Peyer's patch (tissue), 4 donors: ENCODE results near the gene TANGO2. TPM values are rescaled to one million over a fixed set of nuclear protein-coding genes. Genes with fewer than 3 reads are reported as not detected.

Experiments
- DNase-seq, 3 donors: peaks; one replicate each; pipeline ENCODE4 v3.0.0-alpha.2; 2017 to 2019
- H3K27ac ChIP-seq, 4 donors: fragments of 200-600 bp; sonication (generic); one replicate each; pipeline ENCODE4 v1.5.1; 2016 to 2019
- H3K27me3 ChIP-seq, 2 donors: fragments of 200-600 bp; sonication (generic); one replicate each; pipeline ENCODE4 v1.5.1; 2019
- H3K36me3 ChIP-seq, 3 donors: fragments of 200-600 bp; sonication (generic); one replicate each; pipeline ENCODE4 v1.5.1; 2016 to 2019
- H3K4me1 ChIP-seq, 4 donors: fragments of 200-600 bp; sonication (generic); one replicate each; pipeline ENCODE4 v1.5.1; 2016 to 2019
- H3K4me3 ChIP-seq, 4 donors: fragments of 200-600 bp; sonication (generic); 1 replicate in 3 of 4; 2 replicates in 1 of 4; pipeline ENCODE4 v1.5.1; 2016 to 2019; ENCODE audit warnings: mild to moderate bottlenecking in 1 of 4
- H3K9me3 ChIP-seq, 4 donors: fragments of 200-600 bp; sonication (generic); one replicate each; pipeline ENCODE4 v1.5.1; 2016 to 2019; ENCODE audit warnings: mild to moderate bottlenecking in 1 of 4
- CTCF ChIP-seq, 6 experiments: fragments of 450-650 bp in 4 of 6; fragments of 200-600 bp in 2 of 6; sonication (generic) in 1 of 6; IDR thresholded peaks; one replicate each; pipeline ENCODE4 v1.5.1; 2017 to 2019; ENCODE audit warnings: antibody characterized with exemption in 6 of 6, mild to moderate bottlenecking in 3 of 6, moderate library complexity in 1 of 6
- POLR2A ChIP-seq, 2 donors: fragments of 450-650 bp; IDR thresholded peaks; one replicate each; pipeline ENCODE4 v1.5.1; 2017; ENCODE audit warnings: antibody characterized with exemption in 2 of 2, mild to moderate bottlenecking in 2 of 2, moderate library complexity in 2 of 2
- total RNA-seq, 4 donors: library from RNA; depleted of rRNA; stranded (reverse); fragments of >200 nt; gene quantifications; one replicate each; pipeline ENCODE4 v1.1.0, GENCODE V29; 2016

Gene TANGO2
- total RNA-seq, 4 donors from 2014 or later = 27.2 to 45.4 (median 41.0) TPM

- TF ChIP-seq CTCF (IDR thresholded peaks at IDR 0.05) (no peak), POLR2A (IDR thresholded peaks at IDR 0.05) (no peak)
- Histone ChIP-seq H3K27me3 (no peaks in the 10 kb centered on the region), H3K9me3 (no peaks in the 10 kb centered on the region), H3K36me3 (peaks cover 0 to 11% (median 0%) of the 10 kb centered on the region in 3 donors), H3K27ac (no peak overlapping the region), H3K4me1 (peaks cover 0 to 12% (median 2%) of the 10 kb centered on the region in 4 donors), H3K4me3 (no peak overlapping the region)
- DNase-seq = no peak
Observed at GRCh38 chr22:19973551-19974267, 47.2 kb upstream of the TANGO2 start.

- DNase-seq = no peak
- Histone ChIP-seq H3K4me3 (no peak overlapping the region), H3K27ac (no peak overlapping the region), H3K9me3 (no peaks in the 10 kb centered on the region), H3K4me1 (peaks cover 0 to 12% (median 2%) of the 10 kb centered on the region in 4 donors), H3K36me3 (peaks cover 0 to 4% (median 0%) of the 10 kb centered on the region in 3 donors), H3K27me3 (no peaks in the 10 kb centered on the region)
- TF ChIP-seq CTCF (IDR thresholded peaks at IDR 0.05) (no peak), POLR2A (IDR thresholded peaks at IDR 0.05) (no peak)
Observed at GRCh38 chr22:19974268-19974861, 46.5 kb upstream of the TANGO2 start.

GRCh38 chr22:19974935-19975706, 45.8 kb upstream of the TANGO2 start:
- Histone ChIP-seq H3K27ac (no peak overlapping the region), H3K4me3 (no peak overlapping the region), H3K4me1 (peaks cover 0 to 12% (median 2%) of the 10 kb centered on the region in 4 donors), H3K9me3 (no peaks in the 10 kb centered on the region), H3K36me3 (no peaks in the 10 kb centered on the region), H3K27me3 (no peaks in the 10 kb centered on the region)
- TF ChIP-seq POLR2A (IDR thresholded peaks at IDR 0.05) (no peak), CTCF (IDR thresholded peaks at IDR 0.05) (no peak)
- no peak for DNase-seq

- H3K4me3 ChIP-seq = no peak overlapping the region
- no peak for DNase-seq
- H3K27ac ChIP-seq = no peak overlapping the region
- no peaks in the 10 kb centered on the region for H3K36me3 ChIP-seq
- H3K27me3 ChIP-seq = no peaks in the 10 kb centered on the region
- H3K9me3 ChIP-seq = no peaks in the 10 kb centered on the region
- no peak for TF ChIP-seq POLR2A (IDR thresholded peaks at IDR 0.05)
- TF ChIP-seq CTCF (IDR thresholded peaks at IDR 0.05) = no peak
- H3K4me1 ChIP-seq = peaks cover 0 to 10% (median under 1%) of the 10 kb centered on the region in 4 donors
Observed at GRCh38 chr22:19975707-19976035, 45.2 kb upstream of the TANGO2 start.

GRCh38 chr22:19976671-19977070, 44.2 kb upstream of the TANGO2 start:
- no peaks in the 10 kb centered on the region for H3K36me3 ChIP-seq
- no peak overlapping the region for H3K4me3 ChIP-seq
- no peaks in the 10 kb centered on the region for H3K9me3 ChIP-seq
- no peak for DNase-seq
- no peaks in the 10 kb centered on the region for H3K27me3 ChIP-seq
- H3K27ac ChIP-seq = no peak overlapping the region
- TF ChIP-seq POLR2A (IDR thresholded peaks at IDR 0.05) (no peak), CTCF (IDR thresholded peaks at IDR 0.05) (no peak)
- H3K4me1 ChIP-seq = peaks cover 0 to under 1% (median 0%) of the 10 kb centered on the region in 4 donors
